Suprapubic skin (tissue), 4 donors: ENCODE results near the gene GEN1.

ENCODE experiments used
- CTCF ChIP-seq, 2 donors: fragments of 200-600 bp in 1 of 2; fragments of 450-650 bp in 1 of 2; sonication (generic) in 1 of 2; IDR thresholded peaks; one replicate each; pipeline ENCODE4 v1.5.1; 2016 to 2019; ENCODE audit warnings: antibody characterized with exemption in 2 of 2, mild to moderate bottlenecking in 1 of 2, moderate library complexity in 1 of 2
- EP300 ChIP-seq: sonication (generic); formaldehyde crosslinking; IDR thresholded peaks from one replicate; pipeline ENCODE4 v1.6.1; 2017; ENCODE audit warnings: antibody characterized with exemption
- POLR2AphosphoS5 ChIP-seq, 3 donors: sonication (generic); formaldehyde crosslinking; IDR thresholded peaks; one replicate each; pipeline ENCODE4 v1.6.1; 2017; ENCODE audit warnings: antibody characterized with exemption in 3 of 3

DNA sequence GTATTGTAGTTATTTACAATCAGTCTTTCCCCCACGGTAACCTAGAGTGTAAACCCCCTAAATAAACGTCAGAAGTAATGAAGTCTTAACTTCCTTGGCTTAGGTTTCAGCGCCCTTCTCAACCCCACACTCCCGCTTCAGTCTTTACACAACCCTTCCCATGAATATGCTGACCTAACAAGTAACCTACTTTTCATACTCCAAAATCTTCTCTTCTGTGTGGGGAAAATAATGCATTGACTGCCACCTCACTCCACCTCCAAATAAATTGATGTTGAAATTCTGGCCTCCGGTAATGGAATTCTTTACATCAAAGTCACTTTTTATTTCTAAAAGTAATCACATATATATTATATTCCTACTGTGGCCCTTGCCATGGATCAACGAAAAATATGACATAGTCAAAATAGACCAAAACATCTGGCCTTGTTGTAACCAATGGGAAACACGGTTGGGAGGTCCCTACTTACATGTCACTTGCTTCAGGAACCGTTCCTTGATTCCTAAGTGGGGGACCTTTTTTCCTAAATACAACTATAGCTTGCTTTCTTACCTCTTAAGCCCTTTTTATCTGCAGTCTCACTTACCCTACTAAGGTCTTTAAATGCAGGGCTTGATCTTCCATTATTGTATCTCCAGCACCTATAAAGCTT, 961 bp downstream of the GEN1 start:
- TF ChIP-seq CTCF (IDR thresholded peaks at IDR 0.05) (no peak), EP300 (no peak), POLR2AphosphoS5 (IDR thresholded peaks at IDR 0.05) (no peak)
